Glutamatergic neuron (in vitro differentiated cells): Measurements from ENCODE around the gene PPP2R5C. TPM values are rescaled to one million over a fixed set of nuclear protein-coding genes. Genes with fewer than 3 reads are reported as not detected.

ENCODE experiments used
- DNase-seq: peaks from one replicate; pipeline ENCODE4 v3.0.0; 2022
- H3K27ac Mint-ChIP-seq: one replicate; pipeline ENCODE4 v1.8.0; 2020; ENCODE audit warnings: mild to moderate bottlenecking, mixed read lengths, inconsistent platforms; ENCODE audit not compliant: unreplicated experiment
- H3K27me3 Mint-ChIP-seq: one replicate; pipeline ENCODE4 v1.8.0; 2020; ENCODE audit warnings: mild to moderate bottlenecking, moderate library complexity, mixed read lengths, inconsistent platforms; ENCODE audit not compliant: unreplicated experiment
- H3K36me3 Mint-ChIP-seq: one replicate; pipeline ENCODE4 v1.8.0; 2020; ENCODE audit warnings: mild to moderate bottlenecking, mixed read lengths, inconsistent platforms; ENCODE audit not compliant: unreplicated experiment
- H3K4me1 Mint-ChIP-seq: one replicate; pipeline ENCODE4 v1.8.0; 2020; ENCODE audit warnings: mild to moderate bottlenecking, low read depth, mixed read lengths, inconsistent platforms; ENCODE audit not compliant: unreplicated experiment
- H3K4me3 Mint-ChIP-seq: one replicate; pipeline ENCODE4 v1.8.0; 2020; ENCODE audit warnings: mild to moderate bottlenecking, mixed read lengths, inconsistent platforms; ENCODE audit not compliant: unreplicated experiment
- H3K9me3 Mint-ChIP-seq: one replicate; pipeline ENCODE4 v1.8.0; 2020; ENCODE audit warnings: mild to moderate bottlenecking, moderate library complexity, mixed read lengths, inconsistent platforms; ENCODE audit not compliant: unreplicated experiment
- CTCF ChIP-seq: fragments of 200-600 bp; sonication (generic); IDR thresholded peaks from one replicate; pipeline ENCODE4 v1.5.0; 2021; ENCODE audit not compliant: partially characterized antibody, unreplicated experiment
- total RNA-seq: library from RNA; stranded (reverse); fragmentation: NEBNext Ultra II Directional; extraction: Animal tissue kit (Norgen Biotek cat#: 25700); gene quantifications from one replicate; pipeline ENCODE4 v1.2.1, GENCODE V29; 2021; ENCODE audit not compliant: unreplicated experiment

The PPP2R5C gene
- total RNA-seq, 1 donor from 2014 or later, result 116 TPM

- H3K4me3 Mint-ChIP-seq, result no peak overlapping the region
Observed at GRCh38 chr14:101884934-101885576, 123.5 kb downstream of the PPP2R5C start.

GRCh38 chr14:101887219-101887618 is 125.7 kb downstream of the PPP2R5C start:
- peaks cover 5% of the 10 kb centered on the region for H3K27me3 Mint-ChIP-seq
- TF ChIP-seq CTCF, result no peak
- no peak overlapping the region for H3K27ac Mint-ChIP-seq
- H3K36me3 Mint-ChIP-seq, result no peaks in the 10 kb centered on the region
- H3K4me3 Mint-ChIP-seq, result no peak overlapping the region
- peaks cover 7% of the 10 kb centered on the region for H3K9me3 Mint-ChIP-seq
- peaks cover 14% of the 10 kb centered on the region for H3K4me1 Mint-ChIP-seq
- DNase-seq, result no peak

More at GRCh38 chr14:101884934-101885576, 123.5 kb downstream of the PPP2R5C start:
- peaks cover 5% of the 10 kb centered on the region for H3K27me3 Mint-ChIP-seq
- no peak overlapping the region for H3K27ac Mint-ChIP-seq
- no peak for DNase-seq
- peaks cover 15% of the 10 kb centered on the region for H3K4me1 Mint-ChIP-seq
- H3K9me3 Mint-ChIP-seq, result peaks cover 7% of the 10 kb centered on the region
- no peaks in the 10 kb centered on the region for H3K36me3 Mint-ChIP-seq
- no peak for TF ChIP-seq CTCF

GRCh38 chr14:101888182-101888581 is 126.7 kb downstream of the PPP2R5C start:
- Mint-ChIP-seq H3K4me3 (no peak overlapping the region), H3K9me3 (peaks cover 6% of the 10 kb centered on the region), H3K4me1 (peaks cover 14% of the 10 kb centered on the region), H3K27me3 (peaks cover 5% of the 10 kb centered on the region), H3K27ac (no peak overlapping the region), H3K36me3 (no peaks in the 10 kb centered on the region)
- no peak for TF ChIP-seq CTCF
- DNase-seq, result no peak

GRCh38 chr14:101889366-101889765 is 127.9 kb downstream of the PPP2R5C start:
- no peak for TF ChIP-seq CTCF
- Mint-ChIP-seq H3K27ac (peak overlapping the region; percentile 93), H3K4me1 (peaks cover 14% of the 10 kb centered on the region), H3K27me3 (peaks cover 2% of the 10 kb centered on the region), H3K4me3 (peak overlapping the region; percentile 52), H3K36me3 (no peaks in the 10 kb centered on the region), H3K9me3 (peaks cover 5% of the 10 kb centered on the region)
- no peak for DNase-seq

GRCh38 chr14:101889898-101890297 is 128.4 kb downstream of the PPP2R5C start:
- Mint-ChIP-seq H3K4me1 (peaks cover 14% of the 10 kb centered on the region), H3K9me3 (peaks cover 5% of the 10 kb centered on the region), H3K27me3 (peaks cover 2% of the 10 kb centered on the region), H3K36me3 (no peaks in the 10 kb centered on the region), H3K4me3 (peak overlapping the region; percentile 52), H3K27ac (peak overlapping the region; percentile 93)
- no peak for DNase-seq
- no peak for TF ChIP-seq CTCF
